Esophagus muscularis mucosa (tissue), 4 donors: ENCODE measurements around the gene SH2D3C. TPM values are rescaled to one million over a fixed set of nuclear protein-coding genes. Genes with fewer than 3 reads are reported as not detected.

Experiments used
- DNase-seq: peaks from one replicate; pipeline ENCODE4 v3.0.0-alpha.2; 2017; ENCODE audit errors: extremely low spot score
- H3K27ac ChIP-seq, 4 donors: fragments of 200-600 bp; sonication (generic); replicated peaks in 1 of 4; 1 replicate in 3 of 4; 2 replicates in 1 of 4; pipeline ENCODE4 v1.5.1; 2016 to 2019; ENCODE audit warnings: mild to moderate bottlenecking in 1 of 4
- H3K27me3 ChIP-seq, 4 donors: fragments of 200-600 bp; sonication (generic); one replicate each; pipeline versions ENCODE4 v1.5.1 to v1.6.0; 2016 to 2019
- H3K36me3 ChIP-seq, 4 donors: fragments of 200-600 bp; sonication (generic); one replicate each; pipeline ENCODE4 v1.5.1; 2016 to 2019
- H3K4me1 ChIP-seq, 4 donors: fragments of 200-600 bp; sonication (generic); one replicate each; pipeline ENCODE4 v1.5.1; 2016 to 2019
- H3K4me3 ChIP-seq, 4 donors: fragments of 200-600 bp; sonication (generic); 1 replicate in 2 of 4; 2 replicates in 2 of 4; pipeline ENCODE4 v1.5.1; 2016 to 2019; ENCODE audit warnings: mild to moderate bottlenecking in 4 of 4, moderate library complexity in 1 of 4
- H3K9me3 ChIP-seq, 4 donors: fragments of 200-600 bp; sonication (generic); 1 replicate in 3 of 4; 2 replicates in 1 of 4; pipeline ENCODE4 v1.5.1; 2016 to 2019
- EP300 ChIP-seq: sonication (generic); formaldehyde crosslinking; IDR thresholded peaks from one replicate; pipeline ENCODE4 v1.6.1; 2017; ENCODE audit warnings: antibody characterized with exemption
- POLR2A ChIP-seq: fragments of 450-650 bp; IDR thresholded peaks from one replicate; pipeline ENCODE4 v1.6.1; 2017; ENCODE audit warnings: antibody characterized with exemption, moderate library complexity, mild to moderate bottlenecking, low read depth
- POLR2AphosphoS5 ChIP-seq, 2 donors: sonication (generic); formaldehyde crosslinking; IDR thresholded peaks; one replicate each; pipeline ENCODE4 v1.6.1; 2017; ENCODE audit warnings: antibody characterized with exemption in 2 of 2
- WGBS: methylation state at CpG from one replicate; pipeline ENCODE4 v1.1.5; 2018; 5-methylcytosine and 5-hydroxymethylcytosine counted together
- intact Hi-C: fragments of 100-400 bp; cut with DNase I; formaldehyde crosslinking; loops from one replicate; pipeline ENCODE4 v1.15.1; 2023
- total RNA-seq, 4 donors: library from RNA; depleted of rRNA; stranded (reverse); fragments of >200 nt; gene quantifications; one replicate each; pipeline versions ENCODE4 v1.1.0 to v1.2.1, GENCODE V29; 2016
- TF ChIP-seq, protein P1 (sequence below), 3 experiments: fragments of 200-600 bp in 2 of 3; fragments of 450-650 bp in 1 of 3; sonication (generic) in 2 of 3; IDR thresholded peaks; one replicate each; pipeline ENCODE4 v1.5.1; 2017 to 2019; ENCODE audit warnings: antibody characterized with exemption in 3 of 3, mild to moderate bottlenecking in 2 of 3, moderate library complexity in 1 of 3

Gene SH2D3C
- total RNA-seq, 4 donors from 2014 or later, result 5.0 to 18.1 (median 14.3) TPM

DNA sequence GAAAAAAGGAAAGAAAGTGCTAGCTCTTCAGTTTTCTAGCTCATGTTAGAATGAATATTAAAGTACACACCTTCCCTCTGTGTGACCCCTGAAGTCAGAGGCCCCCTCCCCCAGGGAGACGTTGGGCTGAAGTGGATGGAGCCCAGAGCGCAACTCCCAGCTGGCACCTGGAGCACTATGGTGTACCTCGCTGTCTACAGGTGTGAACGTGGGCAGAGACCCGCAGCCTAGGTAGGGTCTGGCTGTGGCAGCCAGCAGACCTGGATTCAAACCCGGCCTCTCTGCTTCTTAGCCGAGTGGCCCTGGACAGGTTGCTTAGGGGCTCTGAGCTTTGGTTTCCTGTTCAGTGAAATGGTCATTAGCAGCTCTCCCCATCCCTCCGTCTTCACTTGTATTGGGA lies 49.7 kb downstream of the SH2D3C start:
- Histone ChIP-seq H3K4me1 (peaks cover 0 to 18% (median 14%) of the 10 kb centered on the region in 4 donors), H3K27me3 (peaks cover 0 to 13% (median 0%) of the 10 kb centered on the region in 4 donors), H3K9me3 (no peaks in the 10 kb centered on the region), H3K36me3 (peaks cover 16 to 32% (median 28%) of the 10 kb centered on the region in 4 donors), H3K27ac (no peak overlapping the region), H3K4me3 (no peak overlapping the region)
- DNase-seq, result no peak
- intact Hi-C loops, result no loop called here
- 84% methylated on average over 6 of the region's 8 CpGs for WGBS
- TF ChIP-seq POLR2A (no peak), EP300 (no peak), POLR2AphosphoS5 (IDR thresholded peaks at IDR 0.05) (no peak)
- TF ChIP-seq, protein P1, sequence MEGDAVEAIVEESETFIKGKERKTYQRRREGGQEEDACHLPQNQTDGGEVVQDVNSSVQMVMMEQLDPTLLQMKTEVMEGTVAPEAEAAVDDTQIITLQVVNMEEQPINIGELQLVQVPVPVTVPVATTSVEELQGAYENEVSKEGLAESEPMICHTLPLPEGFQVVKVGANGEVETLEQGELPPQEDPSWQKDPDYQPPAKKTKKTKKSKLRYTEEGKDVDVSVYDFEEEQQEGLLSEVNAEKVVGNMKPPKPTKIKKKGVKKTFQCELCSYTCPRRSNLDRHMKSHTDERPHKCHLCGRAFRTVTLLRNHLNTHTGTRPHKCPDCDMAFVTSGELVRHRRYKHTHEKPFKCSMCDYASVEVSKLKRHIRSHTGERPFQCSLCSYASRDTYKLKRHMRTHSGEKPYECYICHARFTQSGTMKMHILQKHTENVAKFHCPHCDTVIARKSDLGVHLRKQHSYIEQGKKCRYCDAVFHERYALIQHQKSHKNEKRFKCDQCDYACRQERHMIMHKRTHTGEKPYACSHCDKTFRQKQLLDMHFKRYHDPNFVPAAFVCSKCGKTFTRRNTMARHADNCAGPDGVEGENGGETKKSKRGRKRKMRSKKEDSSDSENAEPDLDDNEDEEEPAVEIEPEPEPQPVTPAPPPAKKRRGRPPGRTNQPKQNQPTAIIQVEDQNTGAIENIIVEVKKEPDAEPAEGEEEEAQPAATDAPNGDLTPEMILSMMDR (IDR thresholded peaks at IDR 0.05), result no peak

DNA sequence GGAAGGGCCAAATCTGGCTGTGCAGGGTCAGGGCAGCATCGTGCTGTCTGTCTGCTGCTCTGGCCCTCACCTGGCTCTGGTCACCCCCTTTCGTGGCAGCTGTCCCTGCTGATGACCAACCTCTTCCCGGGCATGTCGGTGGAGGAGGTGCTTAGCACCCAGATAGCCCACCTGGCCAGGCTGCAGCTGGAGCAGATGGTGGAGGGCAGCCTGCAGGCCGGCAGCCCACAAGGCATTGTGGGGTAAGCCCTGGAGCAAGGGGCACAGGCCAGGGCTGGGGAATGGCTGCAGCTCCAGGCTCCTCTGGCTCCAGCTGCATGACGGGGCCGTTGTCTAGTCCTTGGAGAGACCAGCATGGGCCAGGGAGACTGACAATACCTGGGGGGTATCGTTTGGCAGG lies 51.6 kb downstream of the SH2D3C start:
- no peak overlapping the region for H3K27ac ChIP-seq
- peaks cover 5 to 16% (median 13%) of the 10 kb centered on the region in 4 donors for H3K36me3 ChIP-seq
- peaks cover 0 to 22% (median 0%) of the 10 kb centered on the region in 4 donors for H3K27me3 ChIP-seq
- no peak for DNase-seq
- intact Hi-C loops, result no loop called here
- no peak overlapping the region for H3K4me3 ChIP-seq
- H3K4me1 ChIP-seq, result peaks cover 0 to 9% (median 9%) of the 10 kb centered on the region in 4 donors
- 73% methylated on average over 5 of the region's 8 CpGs for WGBS
- H3K9me3 ChIP-seq, result no peaks in the 10 kb centered on the region
- no peak for TF ChIP-seq POLR2AphosphoS5 (IDR thresholded peaks at IDR 0.05)
- TF ChIP-seq, protein P1 (IDR thresholded peaks at IDR 0.05), result no peak
- TF ChIP-seq EP300, result no peak
- no peak for TF ChIP-seq POLR2A

DNA sequence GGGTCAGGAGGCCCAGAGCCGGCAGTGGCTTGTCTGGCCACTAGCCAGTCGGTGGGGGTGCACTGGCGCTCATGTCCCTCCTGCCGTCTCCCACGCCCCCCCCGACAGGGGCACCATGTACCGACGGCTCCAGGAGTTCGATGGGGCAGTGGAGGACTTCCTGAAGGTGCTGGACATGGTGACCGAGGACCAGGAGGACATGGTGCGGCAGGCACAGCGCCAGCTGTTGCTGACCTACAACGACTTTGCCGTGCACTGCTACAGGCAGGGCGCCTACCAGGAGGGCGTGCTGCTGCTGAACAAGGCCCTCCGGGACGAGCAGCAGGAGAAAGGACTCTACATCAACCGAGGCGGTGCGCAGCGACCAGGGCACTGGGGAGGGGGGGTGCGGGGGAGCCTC lies 54.5 kb downstream of the SH2D3C start:
- Histone ChIP-seq H3K27ac (no peak overlapping the region), H3K9me3 (no peaks in the 10 kb centered on the region), H3K4me1 (peaks cover 0 to 9% (median 7%) of the 10 kb centered on the region in 4 donors), H3K36me3 (no peaks in the 10 kb centered on the region), H3K27me3 (peaks cover 0 to 35% (median 0%) of the 10 kb centered on the region in 4 donors), H3K4me3 (no peak overlapping the region)
- WGBS, result 74% methylated on average over 5 of the region's 23 CpGs
- TF ChIP-seq EP300 (no peak), POLR2A (no peak), POLR2AphosphoS5 (IDR thresholded peaks at IDR 0.05) (no peak)
- TF ChIP-seq, protein P1 (IDR thresholded peaks at IDR 0.05), result no peak
- DNase-seq, result no peak
- intact Hi-C loops, result no loop called here

DNA sequence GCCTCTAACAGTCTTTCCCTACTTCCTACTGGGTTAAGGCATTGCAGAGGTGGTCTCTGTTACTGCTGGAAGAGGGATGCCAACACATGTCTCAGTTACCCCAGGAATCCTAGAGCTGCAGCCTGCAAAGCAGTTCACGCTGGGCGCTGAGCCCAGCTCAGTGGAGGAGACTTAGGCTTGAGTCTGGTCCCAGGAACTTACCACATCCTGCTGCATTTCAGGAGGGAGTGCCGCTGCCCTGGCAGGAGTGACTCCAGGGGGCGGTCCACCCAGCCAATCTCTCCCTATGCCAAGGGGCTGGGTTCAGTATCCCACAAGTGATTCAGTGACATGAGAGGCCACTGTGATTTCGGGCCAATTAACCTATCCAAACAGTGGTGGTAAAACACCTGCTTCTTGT lies 55.0 kb downstream of the SH2D3C start:
- intact Hi-C loops, result no loop called here
- Histone ChIP-seq H3K9me3 (no peaks in the 10 kb centered on the region), H3K4me3 (no peak overlapping the region), H3K36me3 (no peaks in the 10 kb centered on the region), H3K27ac (no peak overlapping the region), H3K27me3 (peaks cover 0 to 35% (median 0%) of the 10 kb centered on the region in 4 donors), H3K4me1 (peaks cover 0 to 9% (median 7%) of the 10 kb centered on the region in 4 donors)
- no peak for DNase-seq
- WGBS, result 94% methylated on average over 3 of the region's 5 CpGs
- TF ChIP-seq, protein P1 (IDR thresholded peaks at IDR 0.05), result no peak
- no peak for TF ChIP-seq POLR2A
- TF ChIP-seq EP300, result no peak
- TF ChIP-seq POLR2AphosphoS5 (IDR thresholded peaks at IDR 0.05), result no peak

DNA sequence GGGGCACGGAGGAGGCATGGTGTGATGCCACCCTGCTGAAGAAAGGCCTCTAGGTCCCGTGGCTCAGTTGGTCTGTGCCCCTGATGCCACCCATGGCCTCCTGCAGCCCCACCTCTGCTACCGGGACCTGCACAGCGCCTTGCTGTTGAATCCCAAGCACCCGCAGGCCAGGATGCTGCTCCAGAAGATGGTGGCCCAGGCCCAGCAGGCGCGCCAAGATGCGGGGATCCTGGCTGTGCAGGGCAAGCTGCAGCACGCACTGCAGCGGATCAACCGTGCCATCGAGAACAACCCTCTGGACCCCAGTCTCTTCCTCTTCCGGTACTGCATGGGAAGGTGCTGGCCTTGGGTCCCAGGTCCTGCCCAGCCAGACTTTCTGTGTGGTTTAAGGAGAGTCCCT lies 55.5 kb downstream of the SH2D3C start:
- DNase-seq, result no peak
- Histone ChIP-seq H3K4me3 (no peak overlapping the region), H3K27me3 (peaks cover 0 to 35% (median 0%) of the 10 kb centered on the region in 4 donors), H3K27ac (no peak overlapping the region), H3K9me3 (no peaks in the 10 kb centered on the region), H3K4me1 (peaks cover 0 to 9% (median 7%) of the 10 kb centered on the region in 4 donors), H3K36me3 (no peaks in the 10 kb centered on the region)
- intact Hi-C loops, result no loop called here
- WGBS, result 92% methylated on average over 5 of the region's 13 CpGs
- TF ChIP-seq POLR2AphosphoS5 (IDR thresholded peaks at IDR 0.05), result no peak
- TF ChIP-seq, protein P1 (IDR thresholded peaks at IDR 0.05), result no peak
- no peak for TF ChIP-seq POLR2A
- no peak for TF ChIP-seq EP300
